ENCODE results near the gene RNF186.
"Not testable (repeated sequence)": the region's sequence is repeated elsewhere in the genome, so short reads cannot be mapped to it uniquely, and the experiment has no call there.

Gene RNF186

DNA sequence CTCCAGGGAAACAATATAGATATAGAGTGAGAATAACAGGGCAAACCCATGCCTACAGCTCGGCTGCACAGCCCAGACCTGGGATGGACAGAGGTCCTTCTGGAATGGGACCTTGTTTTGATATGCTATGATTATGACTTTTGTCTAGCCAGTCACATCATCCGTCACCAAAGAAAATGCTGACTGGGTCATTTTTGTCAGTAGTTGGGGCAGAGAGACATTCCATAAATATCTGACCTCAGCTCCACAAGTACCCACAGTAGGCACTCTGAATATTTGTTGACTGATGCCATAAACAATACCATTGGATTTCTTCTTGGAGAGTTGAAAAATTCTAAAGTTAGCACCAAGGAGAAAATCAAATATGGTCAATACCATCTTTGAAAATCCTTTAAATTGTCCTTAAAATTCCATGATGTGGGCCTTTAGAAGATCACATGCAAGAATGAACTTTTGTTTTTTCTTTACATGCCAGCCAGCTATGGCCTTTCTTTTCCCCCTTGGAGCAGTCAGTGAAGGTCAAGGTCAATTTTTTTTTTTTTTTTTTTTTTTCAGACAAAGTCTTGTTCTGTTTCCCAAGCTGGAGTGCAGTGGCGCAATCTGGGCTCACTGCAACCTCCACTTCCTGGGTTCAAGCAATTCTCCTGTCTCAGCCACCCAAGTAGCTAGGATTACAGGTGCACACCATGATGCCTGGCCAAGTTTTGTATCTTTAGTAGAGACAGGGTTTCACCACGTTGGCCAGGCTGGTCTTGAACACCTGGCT, 22.7 kb downstream of the RNF186 start:
- no peak for DNase-seq

- DNase-seq: not testable (repeated sequence)
These were observed 24.8 kb downstream of the RNF186 start for GRCh38 chr1:19790061-19790975.

- DNase-seq: no peak
These were observed 28.1 kb downstream of the RNF186 start for GRCh38 chr1:19786988-19787423.

GRCh38 chr1:19785660-19786059, 29.4 kb downstream of the RNF186 start:
- DNase-seq: no peak

- no peak for DNase-seq
These were observed 34.7 kb downstream of the RNF186 start for GRCh38 chr1:19780267-19780877.

GRCh38 chr1:19776933-19777332, 38.1 kb downstream of the RNF186 start:
- DNase-seq: no peak

- no peak for DNase-seq
These were observed 38.8 kb downstream of the RNF186 start for GRCh38 chr1:19776287-19776686.

GRCh38 chr1:19775831-19776230, 39.3 kb downstream of the RNF186 start:
- no peak for DNase-seq

- DNase-seq: no peak
These were observed 39.8 kb downstream of the RNF186 start for GRCh38 chr1:19775317-19775716.

- no peak for DNase-seq
These were observed 40.8 kb downstream of the RNF186 start for GRCh38 chr1:19774180-19774785.

GRCh38 chr1:19773485-19773884, 41.6 kb downstream of the RNF186 start:
- no peak for DNase-seq

GRCh38 chr1:19772053-19772452, 43.0 kb downstream of the RNF186 start:
- DNase-seq: no peak

- DNase-seq: no peak
These were observed 43.7 kb downstream of the RNF186 start for GRCh38 chr1:19771350-19771749.

DNA sequence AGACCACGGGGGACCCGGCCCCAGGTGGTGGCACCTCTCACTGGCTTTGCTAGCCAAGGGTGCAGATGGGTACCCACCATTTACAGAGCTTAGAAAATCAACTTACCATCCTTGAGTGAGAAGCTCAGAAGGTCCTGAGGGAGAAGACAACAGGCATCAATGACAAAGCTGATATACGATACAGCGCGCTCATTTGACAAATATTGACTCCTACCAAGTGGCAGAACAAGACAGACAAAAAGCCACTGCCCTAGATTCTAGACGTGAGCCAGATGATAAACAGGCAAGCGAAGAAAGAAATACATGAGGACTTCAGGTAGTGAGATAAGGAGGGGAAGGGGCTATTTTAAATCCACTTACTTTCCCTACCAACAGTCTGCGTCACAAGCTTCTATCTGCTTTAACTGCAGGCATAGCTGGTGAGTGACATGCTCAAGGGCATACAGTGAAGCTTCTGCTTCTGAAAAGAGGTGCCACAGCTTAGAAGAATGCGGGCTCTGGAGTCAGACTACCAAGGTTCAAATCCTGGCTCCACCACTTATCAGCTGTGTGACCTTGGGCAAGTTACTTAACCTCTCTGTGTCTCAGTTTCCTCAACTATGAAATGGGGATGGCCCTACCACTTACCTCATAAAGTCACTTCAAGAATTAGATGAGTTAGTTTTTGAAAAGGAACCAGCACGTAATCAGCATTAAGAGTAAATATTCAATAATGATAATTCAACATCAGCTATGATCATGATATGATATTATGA, 44.5 kb downstream of the RNF186 start:
- DNase-seq: no peak

DNA sequence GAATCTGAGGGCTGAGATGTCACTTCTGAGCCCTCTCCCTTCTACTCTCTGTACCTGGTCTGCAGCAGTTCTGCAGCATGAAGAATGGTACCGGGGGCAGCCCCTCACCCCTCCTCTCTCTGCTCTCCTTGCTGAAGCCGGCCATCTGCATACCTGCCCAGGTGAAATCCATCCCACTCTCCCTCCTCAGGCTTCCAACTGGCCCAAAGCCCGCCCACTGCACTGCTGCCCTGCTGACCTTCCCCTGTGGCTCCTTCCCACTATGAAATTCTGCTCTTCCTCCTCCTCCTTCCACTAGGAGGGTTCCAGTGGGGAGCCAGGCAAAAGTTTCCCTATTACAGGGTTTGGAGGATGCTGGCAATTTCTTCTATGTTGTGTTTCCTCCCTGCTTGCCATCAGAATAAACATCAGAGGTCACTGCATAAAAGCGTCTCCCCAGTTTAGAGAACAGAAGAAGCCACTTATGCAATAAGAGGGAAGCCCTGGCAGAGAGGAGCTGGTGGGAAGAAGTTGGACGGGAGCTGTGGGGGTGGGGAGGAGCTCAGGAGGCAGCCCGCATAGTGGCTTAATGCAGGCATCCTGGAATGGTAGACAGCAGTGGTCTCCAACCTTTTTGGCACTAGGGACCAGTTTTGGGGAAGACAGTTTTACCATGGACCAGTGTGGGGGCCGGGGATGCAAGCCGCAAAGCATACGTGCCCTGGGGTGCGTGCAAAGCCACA, 45.7 kb downstream of the RNF186 start:
- no peak for DNase-seq

GRCh38 chr1:19768353-19769210, 46.5 kb downstream of the RNF186 start:
- DNase-seq: no peak

GRCh38 chr1:19765623-19766022, 49.5 kb downstream of the RNF186 start:
- DNase-seq: peak; percentile 66

GRCh38 chr1:19764848-19765247, 50.2 kb downstream of the RNF186 start:
- DNase-seq: no peak

Data from T1000 (cell line).